BLaER1 treated with 17β-estradiol and CSF1 and Interleukin-3, amounts not matched to agents 10 nM and 100 nM (cell line): ENCODE measurements around the gene HP1BP3.
A peak's percentile ranks its signal among the peaks of the same experiment; 100 is the strongest.

Source experiments
- H3K27ac ChIP-seq, 11 experiments: shearing (Covaris generic); formaldehyde crosslinking; 2 replicates each; pipeline ENCODE4 v1.8.1; 2022
- H3K27me3 ChIP-seq, 11 experiments: shearing (Covaris generic); formaldehyde crosslinking; 2 replicates each; pipeline ENCODE4 v1.8.1; 2022
- H3K36me3 ChIP-seq, 11 experiments: shearing (Covaris generic); formaldehyde crosslinking; 2 replicates each; pipeline ENCODE4 v1.8.1; 2022
- H3K4me1 ChIP-seq, 10 experiments: shearing (Covaris generic); formaldehyde crosslinking; 2 replicates each; pipeline ENCODE4 v1.8.1; 2022
- H3K4me2 ChIP-seq, 11 experiments: shearing (Covaris generic); formaldehyde crosslinking; 2 replicates each; pipeline ENCODE4 v1.8.1; 2022
- H3K4me3 ChIP-seq, 10 experiments: shearing (Covaris generic); formaldehyde crosslinking; 2 replicates each; pipeline ENCODE4 v1.8.1; 2022
- H3K9ac ChIP-seq, 11 experiments: shearing (Covaris generic); formaldehyde crosslinking; 2 replicates each; pipeline ENCODE4 v1.8.1; 2022
- H3K9me3 ChIP-seq, 11 experiments: shearing (Covaris generic); formaldehyde crosslinking; replicated peaks in 1 of 11; 2 replicates each; pipeline ENCODE4 v1.8.1; 2022
- H4K20me1 ChIP-seq, 11 experiments: shearing (Covaris generic); formaldehyde crosslinking; 2 replicates each; pipeline ENCODE4 v1.8.1; 2022
- Cebpa-rat ChIP-seq, 11 experiments: shearing (Covaris generic); IDR thresholded peaks; 2 replicates each; pipeline ENCODE4 v1.8.1; 2022

The HP1BP3 gene

GRCh38 chr1:20751462-20751990 lies 35.6 kb downstream of the HP1BP3 start:
- H3K4me2 ChIP-seq: peak overlapping the region in 2 of 11 experiments; percentile 15 to 16; a peak in 3 of 22 replicates
- H3K27me3 ChIP-seq: no peaks in the 10 kb centered on the region
- TF ChIP-seq Cebpa-rat (IDR thresholded peaks at IDR 0.05): no peak
- no peaks in the 10 kb centered on the region for H3K9me3 ChIP-seq
- no peak overlapping the region for H3K27ac ChIP-seq
- H4K20me1 ChIP-seq: peaks cover 4 to 44% (median 24%) of the 10 kb centered on the region in 11 experiments; a peak in 15 of 22 replicates
- peaks cover 0 to 15% (median 8%) of the 10 kb centered on the region in 10 experiments; a peak in 8 of 20 replicates for H3K4me1 ChIP-seq
- no peak overlapping the region for H3K9ac ChIP-seq
- peaks cover 93 to 100% (median 98%) of the 10 kb centered on the region in 11 experiments for H3K36me3 ChIP-seq
- H3K4me3 ChIP-seq: no peak overlapping the region

DNA sequence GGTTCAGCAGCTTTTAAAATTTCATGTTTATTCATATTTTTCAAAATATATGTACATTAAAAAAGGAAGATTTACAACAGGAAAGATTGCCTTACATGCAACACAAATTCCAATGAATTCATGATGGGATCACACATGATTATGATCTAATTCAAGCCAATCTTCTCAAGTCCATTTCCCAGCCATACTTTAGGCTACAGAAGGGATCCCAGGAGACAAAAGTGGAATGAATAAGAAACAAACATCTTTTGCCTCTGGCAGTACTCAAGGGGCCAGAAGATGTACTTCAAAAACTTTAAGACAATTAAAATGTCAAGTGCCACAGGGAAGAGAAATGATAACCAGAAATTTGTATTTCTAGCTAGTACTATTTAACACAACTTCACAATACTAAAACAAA lies 44.4 kb downstream of the HP1BP3 start:
- TF ChIP-seq Cebpa-rat (IDR thresholded peaks at IDR 0.05): no peak
- Histone ChIP-seq H3K36me3 (peaks cover 95 to 100% (median 99%) of the 10 kb centered on the region in 11 experiments), H3K4me3 (no peak overlapping the region)

DNA sequence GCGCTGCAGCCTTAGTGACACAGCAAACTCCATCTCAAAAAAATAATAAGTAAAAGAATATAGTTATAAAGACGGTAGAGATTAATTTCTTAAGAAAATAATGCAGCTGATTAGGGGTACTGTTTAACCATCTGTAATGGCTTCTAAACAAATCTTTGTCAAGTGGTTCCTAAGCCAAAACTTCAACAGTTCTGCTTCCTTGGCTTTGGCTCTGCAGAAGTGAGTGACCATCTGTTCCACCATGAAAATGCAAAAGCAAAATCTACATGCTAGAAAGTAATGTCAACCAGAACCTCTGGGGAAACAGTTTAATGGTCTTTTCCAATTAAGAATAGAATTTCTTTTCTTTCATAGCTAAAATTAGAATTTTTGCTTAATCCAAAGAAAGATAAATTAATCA lies 46.3 kb downstream of the HP1BP3 start:
- Histone ChIP-seq H4K20me1 (peaks cover 0 to 42% (median 14%) of the 10 kb centered on the region in 11 experiments; a peak in 14 of 22 replicates), H3K36me3 (peaks cover 83 to 92% (median 87%) of the 10 kb centered on the region in 11 experiments), H3K9me3 (no peaks in the 10 kb centered on the region), H3K4me2 (no peak overlapping the region), H3K9ac (no peak overlapping the region), H3K4me1 (no peaks in the 10 kb centered on the region), H3K4me3 (no peak overlapping the region), H3K27ac (no peak overlapping the region), H3K27me3 (no peaks in the 10 kb centered on the region)
- TF ChIP-seq Cebpa-rat (IDR thresholded peaks at IDR 0.05): no peak

More for the DNA sequence above, 44.4 kb downstream of the HP1BP3 start:
- Histone ChIP-seq H3K4me1 (no peaks in the 10 kb centered on the region), H3K9ac (no peak overlapping the region), H3K9me3 (no peaks in the 10 kb centered on the region), H4K20me1 (peaks cover 0 to 54% (median 16%) of the 10 kb centered on the region in 11 experiments; a peak in 14 of 22 replicates), H3K27me3 (no peaks in the 10 kb centered on the region), H3K4me2 (no peak overlapping the region), H3K27ac (no peak overlapping the region)

DNA sequence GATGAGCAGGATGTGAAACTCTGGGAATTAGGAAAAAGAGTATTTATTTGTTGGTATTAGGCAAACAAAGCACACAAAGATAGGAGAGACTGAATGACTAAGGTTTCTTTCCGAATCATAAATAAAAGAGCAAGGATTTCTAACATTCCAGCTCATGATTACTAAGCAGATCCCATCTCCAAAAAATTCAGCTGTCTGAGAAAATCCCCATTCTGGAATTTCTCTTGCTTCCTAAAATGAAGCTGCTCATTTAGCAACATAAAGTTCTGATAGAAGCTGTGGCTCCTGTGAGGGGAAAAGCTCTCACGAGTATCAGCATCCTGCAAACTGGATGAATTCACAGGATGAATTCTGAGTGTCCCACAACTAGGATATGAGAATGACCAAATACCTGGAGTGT lies 47.9 kb downstream of the HP1BP3 start:
- Histone ChIP-seq H3K4me2 (no peak overlapping the region), H4K20me1 (peaks cover 0 to 36% (median 9%) of the 10 kb centered on the region in 11 experiments; a peak in 13 of 22 replicates), H3K27me3 (no peaks in the 10 kb centered on the region), H3K4me3 (no peak overlapping the region), H3K9ac (no peak overlapping the region), H3K27ac (no peak overlapping the region), H3K4me1 (no peaks in the 10 kb centered on the region), H3K9me3 (no peaks in the 10 kb centered on the region), H3K36me3 (peaks cover 67 to 76% (median 71%) of the 10 kb centered on the region in 11 experiments)
- no peak for TF ChIP-seq Cebpa-rat (IDR thresholded peaks at IDR 0.05)

- Histone ChIP-seq H3K36me3 (peaks cover 32 to 40% (median 35%) of the 10 kb centered on the region in 11 experiments), H3K4me2 (no peak overlapping the region), H3K4me3 (no peak overlapping the region), H3K27me3 (peaks cover 23 to 34% (median 24%) of the 10 kb centered on the region in 11 experiments), H3K9me3 (no peaks in the 10 kb centered on the region), H3K4me1 (peaks cover 14 to 23% (median 16%) of the 10 kb centered on the region in 10 experiments), H3K9ac (no peak overlapping the region), H3K27ac (no peak overlapping the region), H4K20me1 (peaks cover 0 to 46% (median 19%) of the 10 kb centered on the region in 11 experiments; a peak in 19 of 22 replicates)
- no peak for TF ChIP-seq Cebpa-rat (IDR thresholded peaks at IDR 0.05)
Observed at GRCh38 chr1:20735581-20736111, 51.5 kb downstream of the HP1BP3 start.

- Histone ChIP-seq H3K9me3 (no peaks in the 10 kb centered on the region), H3K27ac (peak overlapping the region in 1 of 11 experiments; percentile 31; a peak in 1 of 22 replicates), H3K36me3 (peaks cover 11 to 19% (median 15%) of the 10 kb centered on the region in 11 experiments), H4K20me1 (peaks cover 0 to 50% (median 29%) of the 10 kb centered on the region in 11 experiments; a peak in 17 of 22 replicates), H3K4me1 (peaks cover 14 to 26% (median 16%) of the 10 kb centered on the region in 10 experiments), H3K4me3 (peak overlapping the region in 3 of 10 experiments; percentile 67 to 70 (median 68); a peak in 5 of 20 replicates), H3K9ac (peak overlapping the region in 1 of 11 experiments; percentile 61; a peak in 2 of 22 replicates), H3K27me3 (peaks cover 45 to 56% (median 46%) of the 10 kb centered on the region in 11 experiments), H3K4me2 (peak overlapping the region; percentile 97 to 100 (median 99))
- TF ChIP-seq Cebpa-rat (IDR thresholded peaks at IDR 0.05): no peak
Observed at GRCh38 chr1:20733360-20733975, 53.6 kb downstream of the HP1BP3 start.

DNA sequence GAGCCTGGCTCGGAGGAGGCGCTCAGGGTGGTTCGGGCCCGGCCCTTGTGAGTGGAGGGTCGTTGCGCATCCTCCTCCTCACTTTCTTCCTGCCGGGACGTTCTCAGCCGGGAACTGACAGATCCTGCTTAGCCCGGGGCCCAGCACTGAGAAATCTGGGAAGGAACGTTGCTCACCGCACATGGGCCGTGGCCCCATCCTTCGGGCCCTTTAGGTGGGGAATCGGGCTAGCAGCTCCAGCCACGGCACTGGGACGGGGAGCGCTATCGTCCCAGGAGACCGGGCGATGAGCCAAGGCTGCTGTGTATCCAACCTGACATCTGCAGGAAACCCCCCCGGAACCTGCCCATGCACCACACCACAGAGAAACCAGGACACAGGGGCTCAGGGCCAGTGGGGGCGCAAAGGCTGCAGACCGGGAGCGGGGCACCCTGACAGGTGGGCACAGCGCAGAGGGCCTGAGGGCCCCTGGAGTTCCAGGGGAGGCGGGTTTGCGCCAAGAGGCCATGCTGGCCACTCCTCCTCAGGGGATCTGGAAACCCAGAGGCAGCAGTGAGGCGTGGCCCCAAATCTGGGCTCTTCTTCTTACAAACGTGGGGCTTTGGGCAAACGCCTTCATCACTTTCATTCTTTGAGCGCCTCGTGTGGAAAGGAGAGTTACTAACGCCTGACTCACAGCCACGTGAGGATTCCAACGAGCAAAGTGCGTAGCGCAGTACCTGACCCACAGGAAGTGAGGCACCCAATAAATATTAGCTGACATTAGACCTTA lies 54.3 kb downstream of the HP1BP3 start, which contains the start of gene SH2D5:
TSS of gene SH2D5 (minus strand) at position 116 of the 772 bp plus-strand sequence. CDS start 4,659 bp downstream, outside the sequence.
- peaks cover 0 to 57% (median 28%) of the 10 kb centered on the region in 11 experiments; a peak in 17 of 22 replicates for H4K20me1 ChIP-seq
- peak within 1 kb of the TSS in 2 of 11 experiments; percentile 15 to 31; a peak in 2 of 22 replicates for H3K27ac ChIP-seq
- peaks cover 48 to 60% (median 53%) of the 10 kb centered on the region in 11 experiments for H3K27me3 ChIP-seq
- H3K9ac ChIP-seq: peak within 1 kb of the TSS; percentile 27 to 69 (median 61); a peak in 20 of 22 replicates
- peaks cover 4 to 12% (median 8%) of the 10 kb centered on the region in 11 experiments; a peak in 21 of 22 replicates for H3K36me3 ChIP-seq
- no peaks in the 10 kb centered on the region for H3K9me3 ChIP-seq
- H3K4me3 ChIP-seq: peak within 1 kb of the TSS; percentile 52 to 74 (median 64)
- no peak for TF ChIP-seq Cebpa-rat (IDR thresholded peaks at IDR 0.05)
- peak within 1 kb of the TSS; percentile 97 to 100 (median 99) for H3K4me2 ChIP-seq
- H3K4me1 ChIP-seq: peaks cover 14 to 26% (median 16%) of the 10 kb centered on the region in 10 experiments

DNA sequence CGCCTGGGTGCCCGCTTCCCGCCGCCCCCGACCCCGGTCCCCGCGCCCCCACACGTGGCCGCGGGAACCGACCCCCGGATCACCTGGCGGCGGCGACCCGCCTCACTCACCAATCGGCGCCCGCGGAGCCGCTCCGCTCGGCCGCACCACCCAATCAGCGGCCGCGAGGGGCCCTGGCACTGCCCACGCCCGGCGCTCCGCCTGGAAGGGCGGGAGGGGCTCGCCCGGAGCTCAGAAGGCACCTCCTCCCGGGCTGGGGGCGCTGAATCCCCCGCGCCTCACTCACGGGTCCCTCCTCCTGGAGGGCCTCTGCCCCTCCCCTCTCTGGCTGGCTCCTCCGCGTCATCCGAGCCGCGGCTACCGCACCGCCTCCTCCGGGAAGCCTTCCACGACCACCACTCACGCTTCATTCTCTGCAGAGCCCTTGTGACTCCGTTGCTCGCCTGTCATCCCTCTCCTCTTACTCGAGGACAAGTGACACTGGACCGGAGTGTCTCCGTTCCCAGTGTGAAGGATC lies 55.0 kb downstream of the HP1BP3 start:
- peaks cover 14 to 26% (median 16%) of the 10 kb centered on the region in 10 experiments for H3K4me1 ChIP-seq
- peak overlapping the region; percentile 97 to 100 (median 99) for H3K4me2 ChIP-seq
- peaks cover 0 to 63% (median 28%) of the 10 kb centered on the region in 11 experiments; a peak in 17 of 22 replicates for H4K20me1 ChIP-seq
- peaks cover 0 to 6% (median 2%) of the 10 kb centered on the region in 11 experiments; a peak in 10 of 22 replicates for H3K36me3 ChIP-seq
- H3K27me3 ChIP-seq: peaks cover 48 to 60% (median 55%) of the 10 kb centered on the region in 11 experiments
- H3K9me3 ChIP-seq: no peaks in the 10 kb centered on the region
- H3K4me3 ChIP-seq: peak overlapping the region; percentile 52 to 74 (median 64)
- H3K9ac ChIP-seq: peak overlapping the region; percentile 27 to 69 (median 61); a peak in 19 of 22 replicates
- TF ChIP-seq Cebpa-rat (IDR thresholded peaks at IDR 0.05): no peak
- H3K27ac ChIP-seq: peak overlapping the region in 2 of 11 experiments; percentile 11 to 15; a peak in 2 of 22 replicates
